CD4-positive, alpha-beta memory T cell (primary cell): Measurements from ENCODE around the gene ZNF154. TPM values are rescaled to one million over a fixed set of nuclear protein-coding genes. Genes with fewer than 3 reads are reported as not detected.
A peak's percentile ranks its signal among the peaks of the same experiment; 100 is the strongest.

Experiments used
- CTCF ChIA-PET: fragments of 350-600 bp; sonication (Branson Sonifier 250); formaldehyde crosslinking; loops from one replicate; lab custom pipeline; 2021; ENCODE audit warnings: inconsistent platforms; ENCODE audit not compliant: partially characterized antibody; lab: Charles Lee
- POLR2A ChIA-PET: fragments of 350-600 bp; sonication (Branson Sonifier 250); formaldehyde crosslinking; loops from one replicate; lab custom pipeline; 2021; ENCODE audit not compliant: partially characterized antibody; lab: Charles Lee
- DNase-seq, 5 donors: peaks; one replicate each; pipeline versions ENCODE4 v3.0.0 to v3.0.0-alpha.2; 2020 to 2022; ENCODE audit warnings: mixed read lengths in 1 of 5
- H3K27ac ChIP-seq: one replicate; pipeline ENCODE4 v1.7.0; 2013; ENCODE audit warnings: low read depth, low read length
- H3K27me3 ChIP-seq: 2 replicates; pipeline ENCODE4 v1.7.0; 2013; ENCODE audit warnings: mild to moderate bottlenecking, low read length, moderate library complexity; ENCODE audit not compliant: insufficient read depth
- H3K36me3 ChIP-seq: 2 replicates; pipeline ENCODE4 v1.7.0; 2013; ENCODE audit warnings: mild to moderate bottlenecking, low read length, moderate library complexity; ENCODE audit not compliant: insufficient read depth
- H3K4me1 ChIP-seq: 2 replicates; pipeline ENCODE4 v1.7.0; 2013; ENCODE audit warnings: mild to moderate bottlenecking, low read length, moderate library complexity; ENCODE audit not compliant: insufficient read depth
- H3K4me3 ChIP-seq, 2 donors: one replicate each; pipeline ENCODE4 v1.7.0; 2013; ENCODE audit warnings: low read length in 2 of 2, mild to moderate bottlenecking in 1 of 2
- H3K9me3 ChIP-seq, 2 donors: one replicate each; pipeline ENCODE4 v1.7.0; 2013; ENCODE audit warnings: low read length in 2 of 2, control low read depth in 1 of 2; ENCODE audit not compliant: control insufficient read depth in 1 of 2
- H3K27ac Mint-ChIP-seq, 7 donors: one replicate each; pipeline ENCODE4 v1.8.0; 2020 to 2021; ENCODE audit warnings: mixed read lengths in 7 of 7, mild to moderate bottlenecking in 6 of 7, inconsistent platforms in 3 of 7, moderate library complexity in 3 of 7
- H3K27me3 Mint-ChIP-seq, 2 donors: one replicate each; pipeline ENCODE4 v1.8.0; 2020 to 2021; ENCODE audit warnings: mixed read lengths in 2 of 2
- H3K36me3 Mint-ChIP-seq, 2 donors: one replicate each; pipeline ENCODE4 v1.8.0; 2020 to 2021; ENCODE audit warnings: mixed read lengths in 2 of 2, inconsistent platforms in 1 of 2, mild to moderate bottlenecking in 1 of 2
- H3K4me1 Mint-ChIP-seq, 4 donors: one replicate each; pipeline ENCODE4 v1.8.0; 2020 to 2021; ENCODE audit warnings: mixed read lengths in 4 of 4, mild to moderate bottlenecking in 1 of 4
- H3K4me3 Mint-ChIP-seq, 8 donors: one replicate each; pipeline ENCODE4 v1.8.0; 2020 to 2021; ENCODE audit warnings: mixed read lengths in 8 of 8, mild to moderate bottlenecking in 7 of 8, moderate library complexity in 6 of 8, inconsistent platforms in 3 of 8
- H3K9me3 Mint-ChIP-seq, 8 donors: one replicate each; pipeline ENCODE4 v1.8.0; 2020 to 2021; ENCODE audit warnings: mixed read lengths in 8 of 8, mild to moderate bottlenecking in 5 of 8, inconsistent platforms in 3 of 8, moderate library complexity in 1 of 8
- intact Hi-C: fragments of 100-400 bp; cut with micrococcal nuclease; formaldehyde crosslinking; loops from one replicate; pipeline ENCODE4 v1.15.1; 2023
- polyA plus RNA-seq, 2 donors: library from polyadenylated mRNA; unstranded; fragments of 300-500 nt; fragmentation: Illumina TruSeq; gene quantifications; one replicate each; pipeline ENCODE4 v1.2.3, GENCODE V29; 2021
- total RNA-seq, 2 experiments: library from RNA; stranded (reverse); gene quantifications; one replicate each; pipeline ENCODE4 v1.2.3, GENCODE V29; 2021

ZNF154 gene
- total and polyA plus RNA-seq, 4 experiments from 2014 or later: 2.4 to 7.2 (median 6.7) TPM; not detected in 1

- Mint-ChIP-seq H3K4me1 (peaks cover 17 to 32% (median 27%) of the 10 kb centered on the region in 4 donors), H3K36me3 (peaks cover 71 to 76% of the 10 kb centered on the region in 2 donors), H3K4me3 (no peak overlapping the region), H3K27ac (no peak overlapping the region), H3K9me3 (peaks cover 5 to 99% (median 90%) of the 10 kb centered on the region in 8 donors), H3K27me3 (no peaks in the 10 kb centered on the region)
- ChIA-PET POLR2A (interaction anchor here (1.0 kb wide), 1 partner anchor 20 kb away, joined by 3 read pairs; no protein-coding TSS in a partner anchor), CTCF (no interaction called here)
- intact Hi-C loops: no loop called here
- no peak overlapping the region for H3K27ac ChIP-seq
- H3K4me3 ChIP-seq: peak overlapping the region in 1 of 2 donors; percentile 7
- no peaks in the 10 kb centered on the region for H3K27me3 ChIP-seq
- H3K9me3 ChIP-seq: peaks cover 50 to 77% of the 10 kb centered on the region in 2 donors
- peaks cover 14% of the 10 kb centered on the region for H3K4me1 ChIP-seq
- no peak for DNase-seq
- peaks cover 38% of the 10 kb centered on the region for H3K36me3 ChIP-seq
Observed at GRCh38 chr19:57687363-57688010, 21.5 kb downstream of the ZNF154 start.

DNA sequence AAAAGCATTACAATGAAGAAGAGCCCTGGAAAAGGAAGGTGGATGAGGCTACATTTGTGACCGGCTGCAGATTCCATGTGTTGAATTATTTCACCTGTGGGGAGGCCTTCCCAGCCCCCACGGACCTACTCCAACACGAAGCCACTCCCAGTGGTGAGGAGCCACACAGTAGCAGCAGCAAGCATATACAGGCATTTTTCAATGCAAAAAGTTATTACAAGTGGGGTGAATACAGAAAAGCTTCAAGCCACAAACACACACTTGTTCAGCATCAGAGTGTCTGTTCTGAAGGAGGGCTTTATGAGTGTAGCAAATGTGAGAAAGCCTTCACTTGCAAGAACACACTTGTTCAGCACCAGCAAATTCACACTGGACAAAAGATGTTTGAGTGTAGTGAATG lies 22.3 kb downstream of the ZNF154 start:
- Mint-ChIP-seq H3K27me3 (no peaks in the 10 kb centered on the region), H3K9me3 (peaks cover 5 to 100% (median 95%) of the 10 kb centered on the region in 8 donors), H3K4me1 (peaks cover 21 to 39% (median 33%) of the 10 kb centered on the region in 4 donors), H3K4me3 (no peak overlapping the region), H3K27ac (no peak overlapping the region), H3K36me3 (peaks cover 79 to 82% of the 10 kb centered on the region in 2 donors)
- Histone ChIP-seq H3K27me3 (no peaks in the 10 kb centered on the region), H3K4me3 (peak overlapping the region in 1 of 2 donors; percentile 7), H3K4me1 (peaks cover 18% of the 10 kb centered on the region), H3K9me3 (peaks cover 50 to 77% of the 10 kb centered on the region in 2 donors), H3K27ac (no peak overlapping the region), H3K36me3 (peaks cover 38% of the 10 kb centered on the region)
- ChIA-PET CTCF (no interaction called here), POLR2A (no interaction called here)
- no peak for DNase-seq
- intact Hi-C loops: no loop called here

- Mint-ChIP-seq H3K9me3 (peaks cover 5 to 78% (median 72%) of the 10 kb centered on the region in 8 donors), H3K27ac (peak overlapping the region; percentile 91 to 99 (median 97)), H3K4me1 (peaks cover 21 to 45% (median 38%) of the 10 kb centered on the region in 4 donors), H3K27me3 (no peaks in the 10 kb centered on the region), H3K4me3 (peak overlapping the region; percentile 96 to 99 (median 97)), H3K36me3 (peaks cover 57 to 60% of the 10 kb centered on the region in 2 donors)
- peaks cover 31 to 45% of the 10 kb centered on the region in 2 donors for H3K9me3 ChIP-seq
- H3K4me3 ChIP-seq: peak overlapping the region; percentile 87 to 92
- no peak for DNase-seq
- POLR2A ChIA-PET: interaction anchor here (0.7 to 2.0 kb wide), 19 partner anchors 9 to 680 kb away, joined by 3 to 15 read pairs (median 4); partner anchors contain the start of genes ZNF134, ZNF211, ZNF329 and ZNF419
- H3K27ac ChIP-seq: peak overlapping the region; percentile 54
- no peaks in the 10 kb centered on the region for H3K27me3 ChIP-seq
- CTCF ChIA-PET: interaction anchor here (1.1 to 1.6 kb wide), 2 partner anchors 9 to 45 kb away, joined by 3 to 4 read pairs; partner anchors contain the start of gene ZNF671
- H3K36me3 ChIP-seq: peaks cover 38% of the 10 kb centered on the region
- intact Hi-C loops: loop anchor here (5.0 kb wide), 2 partner anchors 45 to 195 kb away; partner anchors contain the start of genes ZNF419 and ZNF671
- peaks cover 18% of the 10 kb centered on the region for H3K4me1 ChIP-seq
Observed at GRCh38 chr19:57682226-57682766, 26.7 kb downstream of the ZNF154 start.

DNA sequence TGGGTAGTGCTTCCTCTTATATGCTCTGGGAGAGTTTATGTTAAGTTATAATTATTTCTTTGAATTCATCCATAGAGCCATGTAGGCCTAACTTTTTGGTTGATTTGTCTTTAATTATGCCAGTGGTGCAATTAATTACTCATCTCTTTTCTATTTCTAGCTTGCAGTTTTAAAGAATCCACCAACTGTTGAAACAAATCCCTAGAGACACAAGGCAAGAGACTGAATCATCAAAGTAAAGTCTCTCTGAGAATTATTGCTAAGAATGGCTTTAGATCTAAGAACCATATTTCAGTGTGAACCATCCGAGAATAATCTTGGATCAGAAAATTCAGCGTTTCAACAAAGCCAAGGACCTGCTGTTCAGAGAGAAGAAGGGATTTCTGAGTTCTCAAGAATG lies 33.1 kb downstream of the ZNF154 start:
- Mint-ChIP-seq H3K27me3 (peaks cover 9 to 11% of the 10 kb centered on the region in 2 donors), H3K27ac (no peak overlapping the region), H3K4me3 (no peak overlapping the region), H3K36me3 (peaks cover 6 to 8% of the 10 kb centered on the region in 2 donors), H3K9me3 (peaks cover 0 to 50% (median 31%) of the 10 kb centered on the region in 8 donors), H3K4me1 (no peaks in the 10 kb centered on the region)
- Histone ChIP-seq H3K27ac (no peak overlapping the region), H3K36me3 (no peaks in the 10 kb centered on the region), H3K4me3 (no peak overlapping the region), H3K27me3 (no peaks in the 10 kb centered on the region), H3K4me1 (no peaks in the 10 kb centered on the region), H3K9me3 (no peaks in the 10 kb centered on the region)
- intact Hi-C loops: no loop called here
- ChIA-PET CTCF (no interaction called here), POLR2A (no interaction called here)
- no peak for DNase-seq

- Histone ChIP-seq H3K4me3 (no peak overlapping the region), H3K36me3 (no peaks in the 10 kb centered on the region), H3K27ac (no peak overlapping the region), H3K4me1 (no peaks in the 10 kb centered on the region), H3K9me3 (no peaks in the 10 kb centered on the region), H3K27me3 (no peaks in the 10 kb centered on the region)
- H3K4me1 Mint-ChIP-seq: no peaks in the 10 kb centered on the region
- H3K27ac Mint-ChIP-seq: no peak overlapping the region
- peaks cover 6 to 8% of the 10 kb centered on the region in 2 donors for H3K36me3 Mint-ChIP-seq
- intact Hi-C loops: no loop called here
- H3K9me3 Mint-ChIP-seq: peaks cover 0 to 41% (median 22%) of the 10 kb centered on the region in 8 donors
- peaks cover 12 to 14% of the 10 kb centered on the region in 2 donors for H3K27me3 Mint-ChIP-seq
- no peak overlapping the region for H3K4me3 Mint-ChIP-seq
- ChIA-PET CTCF (interaction anchor here (1.5 kb wide), 1 partner anchor 9 kb away, joined by 4 read pairs; the partner anchor contains the start of gene ZNF551), POLR2A (interaction anchor here (1.7 kb wide), 1 partner anchor 9 kb away, joined by 7 read pairs; the partner anchor contains the start of gene ZNF551)
- no peak for DNase-seq
Observed at GRCh38 chr19:57672466-57672865, 36.5 kb downstream of the ZNF154 start.

DNA sequence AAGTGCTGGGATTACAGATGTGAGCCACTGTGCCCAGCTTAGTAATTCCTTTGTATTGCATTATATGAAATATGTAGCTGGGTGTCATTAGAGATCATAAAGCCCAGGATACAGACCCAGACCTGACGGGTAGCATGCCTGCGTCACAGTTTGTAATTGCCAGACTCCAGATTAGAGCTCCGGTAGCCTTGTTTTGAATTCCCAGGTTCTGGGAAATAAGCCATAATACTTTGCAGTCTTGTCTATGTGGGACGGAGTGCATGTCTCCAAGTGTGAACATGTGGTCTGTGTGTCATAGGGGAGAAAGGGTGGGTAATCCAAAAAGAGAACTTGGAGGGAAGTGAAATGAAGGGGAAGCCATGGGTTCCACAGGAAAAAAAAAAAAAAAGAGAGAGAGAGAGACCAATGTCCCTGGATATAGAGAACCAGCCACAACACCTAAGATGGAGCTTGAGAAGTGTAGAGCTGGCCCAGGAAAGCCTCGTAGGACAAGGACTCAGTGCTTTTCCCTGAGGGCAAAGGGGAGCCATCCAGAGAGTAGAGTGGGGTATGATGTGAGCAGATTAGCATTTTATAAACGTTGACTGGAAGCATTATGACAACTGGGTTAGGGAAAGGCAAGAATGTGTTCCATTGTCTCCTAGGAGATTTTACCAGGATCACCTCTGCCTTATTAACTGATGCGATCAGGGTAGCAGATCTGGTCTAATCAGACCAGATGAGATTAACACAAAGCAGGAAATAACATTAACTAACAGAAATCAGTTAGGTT lies 37.7 kb downstream of the ZNF154 start:
- no peaks in the 10 kb centered on the region for H3K4me1 Mint-ChIP-seq
- peaks cover 14 to 18% of the 10 kb centered on the region in 2 donors for H3K27me3 Mint-ChIP-seq
- H3K36me3 ChIP-seq: no peaks in the 10 kb centered on the region
- intact Hi-C loops: no loop called here
- ChIA-PET POLR2A (no interaction called here), CTCF (no interaction called here)
- no peak overlapping the region for H3K4me3 Mint-ChIP-seq
- DNase-seq: no peak
- no peak overlapping the region for H3K27ac ChIP-seq
- no peaks in the 10 kb centered on the region for H3K9me3 ChIP-seq
- peaks cover 0 to 37% (median 13%) of the 10 kb centered on the region in 8 donors for H3K9me3 Mint-ChIP-seq
- no peak overlapping the region for H3K27ac Mint-ChIP-seq
- no peaks in the 10 kb centered on the region for H3K27me3 ChIP-seq
- no peak overlapping the region for H3K4me3 ChIP-seq
- peaks cover 4 to 8% of the 10 kb centered on the region in 2 donors for H3K36me3 Mint-ChIP-seq
- no peaks in the 10 kb centered on the region for H3K4me1 ChIP-seq
